ENCODE results near the gene SMG9.
"Not testable (repeated sequence)": the region's sequence is repeated elsewhere in the genome, so short reads cannot be mapped to it uniquely, and the experiment has no call there.

Gene SMG9

DNA sequence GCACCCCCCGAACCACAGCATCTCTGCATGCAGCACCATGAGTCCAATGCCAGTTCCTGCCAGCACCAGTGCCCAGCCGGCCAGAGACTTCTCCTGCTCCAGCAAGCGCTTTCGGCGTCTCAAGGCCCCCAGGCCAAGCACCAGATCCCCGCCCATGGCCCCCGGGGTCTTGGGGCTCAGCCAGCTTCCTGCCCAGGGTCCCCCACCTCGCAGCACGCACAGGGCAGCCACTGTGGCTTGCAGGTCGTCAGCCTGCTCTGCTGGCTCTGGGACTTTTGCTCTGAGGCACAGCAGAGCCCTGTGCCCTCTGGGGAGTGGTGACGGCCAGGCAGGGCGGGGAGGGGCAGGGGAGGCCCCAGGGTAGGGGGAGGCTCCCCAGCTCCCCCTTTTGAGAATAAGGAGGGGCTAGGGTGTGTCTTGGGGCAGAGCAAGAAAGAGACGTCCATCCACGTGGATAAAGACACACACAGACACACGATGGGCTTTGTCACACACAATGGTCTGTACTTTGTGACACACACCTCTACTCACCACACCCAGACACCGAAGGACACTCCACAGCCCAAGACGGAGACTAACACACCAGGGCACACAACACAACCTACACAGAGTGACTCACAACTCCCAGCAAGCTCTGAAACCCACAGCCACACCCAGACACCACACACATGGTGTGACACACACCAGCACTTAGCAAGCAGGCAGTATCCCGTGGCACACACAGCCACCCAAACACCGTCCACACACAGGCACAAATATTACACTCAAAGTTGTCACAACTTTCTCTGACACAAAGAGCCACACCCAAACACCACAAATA is 26.2 kb upstream of the SMG9 start, which contains the start of gene KCNN4:
KCNN4 (minus strand) TSS at position 268 of the 820 bp plus-strand sequence; CDS start at position 156, 112 bp downstream.
- DNase-seq (ENCODE audit: low read depth), result no peak

- no peak for DNase-seq (ENCODE audit: low read depth)
Measured at GRCh38 chr19:43779820-43780219, 25.1 kb upstream of the SMG9 start.

DNA sequence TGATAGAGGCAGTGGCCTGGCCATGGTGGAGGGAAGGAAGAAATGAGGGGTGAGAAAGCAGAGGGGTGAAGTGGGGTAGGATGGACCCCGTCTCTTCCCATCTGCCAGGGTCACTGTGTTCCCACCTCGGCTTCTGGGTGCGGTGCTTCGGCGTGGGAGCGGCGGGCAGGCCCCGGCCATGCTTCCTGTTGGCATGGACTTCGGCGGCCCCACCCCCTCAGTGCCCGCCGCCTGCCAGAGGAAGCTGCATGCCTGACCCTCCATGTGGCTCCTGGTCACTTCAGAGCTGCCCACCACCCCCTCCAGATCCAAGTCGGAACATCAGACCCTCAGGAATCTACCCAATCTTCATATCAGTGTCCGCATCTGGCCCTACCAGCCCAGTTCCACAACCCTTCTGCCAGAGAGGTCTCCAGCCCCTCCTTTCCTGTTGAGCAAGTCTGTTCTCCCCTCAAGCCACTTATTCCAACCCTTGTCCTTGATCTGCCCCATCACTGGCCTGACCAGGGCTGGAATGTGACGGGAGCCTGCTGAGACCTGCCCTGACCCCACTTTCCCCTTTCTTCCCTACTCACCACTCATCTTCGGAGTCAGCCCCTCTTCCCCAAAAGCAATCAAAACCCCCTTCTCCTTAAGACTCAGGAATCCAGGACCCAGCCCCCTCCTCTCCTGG is 24.5 kb upstream of the SMG9 start:
- no peak for DNase-seq (ENCODE audit: low read depth)

- DNase-seq (ENCODE audit: low read depth), result no peak
Measured at GRCh38 chr19:43778651-43779050, 23.9 kb upstream of the SMG9 start.

DNA sequence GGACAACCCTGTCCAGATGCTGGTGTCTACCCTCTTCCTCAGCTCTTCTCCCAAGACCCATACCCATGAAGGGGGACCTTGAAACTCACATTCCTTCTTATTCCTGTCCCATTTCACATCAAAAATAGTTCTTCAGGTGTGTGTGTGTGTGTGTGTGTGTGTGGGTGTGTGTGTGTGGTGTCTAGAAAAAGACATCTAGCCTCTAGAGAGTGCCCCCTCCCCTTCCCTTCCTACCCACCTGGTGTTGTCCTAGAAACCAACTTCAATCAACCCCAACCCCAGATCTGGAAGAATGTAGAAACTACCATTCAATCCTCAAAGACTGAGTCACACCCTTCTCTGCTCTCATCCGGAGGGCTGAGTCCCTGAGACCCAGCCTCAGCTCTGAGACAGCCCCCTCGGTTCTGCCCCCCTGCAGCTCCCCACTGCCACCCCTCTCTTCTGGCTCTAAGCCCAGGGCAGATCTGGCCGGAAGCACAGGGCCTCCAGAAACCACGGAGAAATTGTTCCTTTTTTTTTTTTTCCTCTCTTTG is 22.5 kb upstream of the SMG9 start:
- DNase-seq (ENCODE audit: low read depth), result no peak

GRCh38 chr19:43776286-43776685 is 21.5 kb upstream of the SMG9 start:
- no peak for DNase-seq (ENCODE audit: low read depth)

GRCh38 chr19:43775299-43775890 is 20.6 kb upstream of the SMG9 start:
- no peak for DNase-seq (ENCODE audit: low read depth)

- DNase-seq (ENCODE audit: low read depth), result not testable (repeated sequence)
Measured at GRCh38 chr19:43774940-43775258, 20.1 kb upstream of the SMG9 start.

DNA sequence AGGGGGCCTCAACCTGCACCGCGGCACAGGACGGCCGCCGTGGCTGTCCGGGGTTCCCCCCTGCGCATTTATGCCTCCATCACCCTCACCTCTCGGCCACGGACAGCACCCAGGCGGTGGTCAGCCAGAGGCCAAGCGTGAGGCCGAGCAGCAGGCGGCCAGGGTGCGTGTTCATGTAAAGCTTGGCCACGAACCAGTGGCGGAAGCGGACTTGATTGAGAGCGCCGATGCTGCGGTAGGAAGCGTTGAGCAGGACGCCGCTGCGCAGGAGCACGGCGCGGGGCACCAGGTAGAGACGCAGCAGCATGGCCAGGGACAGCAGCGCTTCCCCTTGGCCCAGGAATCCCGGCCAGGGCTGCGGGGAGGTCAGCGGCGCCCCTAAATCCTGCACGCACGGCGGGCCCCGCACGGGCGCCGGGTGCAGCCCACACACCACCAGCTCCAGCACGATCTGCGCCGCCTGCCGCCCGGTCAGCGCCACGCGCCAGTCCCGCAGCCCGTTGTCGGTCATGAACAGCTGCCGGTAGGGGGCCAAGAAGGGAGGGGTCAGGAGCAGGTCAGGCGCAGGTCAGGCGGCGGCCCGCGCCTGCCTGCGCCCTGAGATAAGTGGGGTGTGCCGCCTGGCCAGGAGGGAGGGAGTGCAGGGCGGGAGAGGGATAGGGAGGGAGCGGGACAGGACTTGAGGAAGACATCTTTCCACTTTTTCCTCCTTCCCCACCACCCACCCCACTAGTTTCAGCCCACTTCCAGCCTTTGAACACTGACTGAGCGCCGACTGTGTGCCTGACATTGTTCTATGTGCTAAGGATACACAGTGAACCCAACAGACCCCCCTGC is 19.6 kb upstream of the SMG9 start:
- no peak for DNase-seq (ENCODE audit: low read depth)

GRCh38 chr19:43773725-43774102 is 19.0 kb upstream of the SMG9 start:
- DNase-seq (ENCODE audit: low read depth), result no peak

DNA sequence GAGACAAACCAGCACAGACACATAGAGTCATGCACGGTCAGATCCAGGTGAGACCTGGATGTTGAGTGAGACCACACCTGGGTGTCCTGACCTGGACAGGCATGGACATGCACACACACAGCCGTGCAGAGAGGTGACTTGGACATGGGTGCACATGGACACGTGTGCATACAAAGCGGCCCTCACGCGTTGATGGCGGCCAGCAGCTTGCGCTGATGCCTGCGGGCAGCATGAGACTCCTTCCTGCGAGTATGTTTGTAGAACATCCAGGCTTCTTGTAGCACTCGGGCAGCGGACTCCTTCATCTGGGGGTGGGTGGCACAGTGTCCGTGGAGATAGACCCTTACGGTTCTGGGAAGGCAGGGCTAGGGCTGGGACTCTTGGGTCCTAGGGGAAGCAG is 14.5 kb upstream of the SMG9 start:
- DNase-seq (ENCODE audit: low read depth), result no peak

GRCh38 chr19:43768273-43769050 is 13.7 kb upstream of the SMG9 start:
- DNase-seq (ENCODE audit: low read depth), result no peak

- no peak for DNase-seq (ENCODE audit: low read depth)
Measured at GRCh38 chr19:43767818-43768217, 13.1 kb upstream of the SMG9 start.

DNA sequence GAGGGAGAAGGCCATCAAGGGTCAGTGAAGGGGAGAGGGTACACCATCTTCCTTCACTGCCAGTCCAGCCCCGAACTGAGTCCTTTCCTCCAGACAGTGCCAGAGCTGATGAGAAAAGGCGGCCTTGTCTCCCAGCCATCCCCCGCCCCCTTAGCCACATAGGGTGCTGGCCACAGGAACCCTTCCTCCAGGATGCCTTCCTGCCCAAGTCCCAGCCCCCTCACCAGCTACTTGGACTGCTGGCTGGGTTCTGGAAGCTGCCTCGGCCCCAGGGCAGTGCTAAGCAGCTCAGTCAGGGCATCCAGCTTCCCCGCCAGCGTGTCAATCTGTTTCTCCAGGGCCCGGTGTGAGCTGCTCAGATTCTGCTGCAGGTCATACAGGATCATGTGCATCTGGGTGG is 12.6 kb upstream of the SMG9 start:
- no peak for DNase-seq (ENCODE audit: low read depth)

- DNase-seq (ENCODE audit: low read depth), result no peak
Measured at GRCh38 chr19:43766755-43767043, 11.9 kb upstream of the SMG9 start.

GRCh38 chr19:43765109-43765876 is 10.5 kb upstream of the SMG9 start:
- DNase-seq (ENCODE audit: low read depth), result peak; percentile 30

- not testable (repeated sequence) for DNase-seq (ENCODE audit: low read depth)
Measured at GRCh38 chr19:43764684-43765083, 9.9 kb upstream of the SMG9 start.

DNA sequence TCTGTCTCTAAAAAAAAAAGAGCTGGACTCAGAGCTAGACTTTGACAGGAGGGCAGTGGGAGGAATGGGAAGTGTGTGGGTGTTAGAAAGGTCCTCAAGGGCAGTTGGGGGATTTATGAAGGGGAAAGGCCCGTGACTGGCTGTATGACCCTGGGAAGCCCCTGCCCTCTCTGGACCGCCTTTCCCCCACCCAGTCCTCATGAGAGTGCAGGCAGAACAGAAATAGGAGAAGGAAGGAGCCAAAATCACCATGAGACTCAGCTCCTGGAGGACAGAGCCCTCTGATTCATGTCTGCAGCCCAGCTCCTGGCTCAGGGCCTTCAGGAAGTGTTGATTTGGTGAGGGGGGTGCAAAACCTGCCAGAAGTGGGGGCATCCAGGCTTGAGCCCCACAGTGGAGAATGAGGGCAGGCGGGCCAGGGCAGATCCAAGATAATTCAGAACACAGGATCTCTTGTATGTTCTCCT is 8.7 kb upstream of the SMG9 start:
- DNase-seq (ENCODE audit: low read depth), result no peak

GRCh38 chr19:43762814-43763213 is 8.1 kb upstream of the SMG9 start:
- no peak for DNase-seq (ENCODE audit: low read depth)

DNA sequence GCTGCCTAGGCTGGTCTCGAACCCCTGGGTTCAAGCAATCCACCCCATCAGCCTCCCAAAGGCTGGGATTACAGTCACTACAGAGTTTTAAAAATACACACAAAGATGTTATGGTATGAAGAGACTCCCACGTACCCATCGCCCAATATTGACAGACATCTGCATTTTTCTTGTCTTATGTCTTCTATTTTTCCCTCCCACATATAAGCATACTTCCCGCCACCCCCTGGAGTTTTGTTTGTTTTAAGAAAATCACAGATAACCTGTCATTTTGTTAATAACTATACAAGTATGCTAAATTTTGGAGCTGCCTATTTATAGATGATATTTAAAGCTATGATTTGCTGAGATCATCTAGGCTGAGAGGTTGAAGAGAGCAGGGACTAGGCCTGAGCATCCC is 6.2 kb upstream of the SMG9 start:
- no peak for DNase-seq (ENCODE audit: low read depth)

GRCh38 chr19:43759515-43759914 is 4.8 kb upstream of the SMG9 start:
- no peak for DNase-seq (ENCODE audit: low read depth)

All from stimulated activated CD8-positive, alpha-beta memory T cell treated with anti-CD3 and anti-CD28 coated beads, Interleukin-15, amount 100 ng/mL, for 1 hour (primary cell).